Bladder microvascular endothelial cell (primary cell): ENCODE data around the gene KLRG1. TPM values are rescaled to one million over a fixed set of nuclear protein-coding genes. Genes with fewer than 3 reads are reported as not detected.

Experiments
- total RNA-seq: library from RNA; depleted of rRNA; stranded (reverse); fragments of >200 nt; gene quantifications from 2 replicates; pipeline ENCODE4 v1.2.3, GENCODE V29; 2014

KLRG1 gene
- total RNA-seq, result 0.25 and 0.65 TPM in 2 replicates

GRCh38 chr12:8989413-8989812 is at the start of gene KLRG1:
Gene KLRG1, plus strand, starts transcription at chr12:8989546. Its CDS starts 90 bp downstream, at chr12:8989636.

GRCh38 chr12:8949342-8950220 is 39.8 kb upstream of the KLRG1 start, which contains the start of gene M6PR:
Gene M6PR, minus strand, starts transcription at chr12:8949645. Its CDS starts 3,241 bp downstream, at chr12:8946404.

Other genes with a start within 250 kb of the KLRG1 start
- 0.06 TPM in 1 of 2 replicates, not detected in the other for gene A2ML1, start 166.9 kb upstream of the KLRG1 start, total RNA-seq
- 7.8 and 18.1 TPM in 2 replicates for gene PHC1, start 75.0 kb upstream of the KLRG1 start, total RNA-seq
- 221 and 355 TPM in 2 replicates for gene M6PR, start 39.9 kb upstream of the KLRG1 start, total RNA-seq
- gene A2M, start 126.4 kb downstream of the KLRG1 start, total RNA-seq, result 81.1 and 198 TPM in 2 replicates
- gene PZP, start 218.8 kb downstream of the KLRG1 start, total RNA-seq, result 0.94 and 1.1 TPM in 2 replicates